CD4-positive, alpha-beta memory T cell (primary cell): ENCODE measurements around the gene GNAI1. TPM values are rescaled to one million over a fixed set of nuclear protein-coding genes. Genes with fewer than 3 reads are reported as not detected.

Experiments
- CTCF ChIA-PET: fragments of 350-600 bp; sonication (Branson Sonifier 250); formaldehyde crosslinking; loops from one replicate; lab custom pipeline; 2021; ENCODE audit warnings: inconsistent platforms; ENCODE audit not compliant: partially characterized antibody; lab: Charles Lee
- POLR2A ChIA-PET: fragments of 350-600 bp; sonication (Branson Sonifier 250); formaldehyde crosslinking; loops from one replicate; lab custom pipeline; 2021; ENCODE audit not compliant: partially characterized antibody; lab: Charles Lee
- DNase-seq, 5 donors: peaks; one replicate each; pipeline versions ENCODE4 v3.0.0 to v3.0.0-alpha.2; 2020 to 2022; ENCODE audit warnings: mixed read lengths in 1 of 5
- H3K27ac ChIP-seq: one replicate; pipeline ENCODE4 v1.7.0; 2013; ENCODE audit warnings: low read depth, low read length
- H3K27me3 ChIP-seq: 2 replicates; pipeline ENCODE4 v1.7.0; 2013; ENCODE audit warnings: mild to moderate bottlenecking, low read length, moderate library complexity; ENCODE audit not compliant: insufficient read depth
- H3K36me3 ChIP-seq: 2 replicates; pipeline ENCODE4 v1.7.0; 2013; ENCODE audit warnings: mild to moderate bottlenecking, low read length, moderate library complexity; ENCODE audit not compliant: insufficient read depth
- H3K4me1 ChIP-seq: 2 replicates; pipeline ENCODE4 v1.7.0; 2013; ENCODE audit warnings: mild to moderate bottlenecking, low read length, moderate library complexity; ENCODE audit not compliant: insufficient read depth
- H3K4me3 ChIP-seq, 2 donors: one replicate each; pipeline ENCODE4 v1.7.0; 2013; ENCODE audit warnings: low read length in 2 of 2, mild to moderate bottlenecking in 1 of 2
- H3K9me3 ChIP-seq, 2 donors: one replicate each; pipeline ENCODE4 v1.7.0; 2013; ENCODE audit warnings: low read length in 2 of 2, control low read depth in 1 of 2; ENCODE audit not compliant: control insufficient read depth in 1 of 2
- H3K27ac Mint-ChIP-seq, 7 donors: one replicate each; pipeline ENCODE4 v1.8.0; 2020 to 2021; ENCODE audit warnings: mixed read lengths in 7 of 7, mild to moderate bottlenecking in 6 of 7, inconsistent platforms in 3 of 7, moderate library complexity in 3 of 7
- H3K27me3 Mint-ChIP-seq, 2 donors: one replicate each; pipeline ENCODE4 v1.8.0; 2020 to 2021; ENCODE audit warnings: mixed read lengths in 2 of 2
- H3K36me3 Mint-ChIP-seq, 2 donors: one replicate each; pipeline ENCODE4 v1.8.0; 2020 to 2021; ENCODE audit warnings: mixed read lengths in 2 of 2, inconsistent platforms in 1 of 2, mild to moderate bottlenecking in 1 of 2
- H3K4me1 Mint-ChIP-seq, 4 donors: one replicate each; pipeline ENCODE4 v1.8.0; 2020 to 2021; ENCODE audit warnings: mixed read lengths in 4 of 4, mild to moderate bottlenecking in 1 of 4
- H3K4me3 Mint-ChIP-seq, 8 donors: one replicate each; pipeline ENCODE4 v1.8.0; 2020 to 2021; ENCODE audit warnings: mixed read lengths in 8 of 8, mild to moderate bottlenecking in 7 of 8, moderate library complexity in 6 of 8, inconsistent platforms in 3 of 8
- H3K9me3 Mint-ChIP-seq, 8 donors: one replicate each; pipeline ENCODE4 v1.8.0; 2020 to 2021; ENCODE audit warnings: mixed read lengths in 8 of 8, mild to moderate bottlenecking in 5 of 8, inconsistent platforms in 3 of 8, moderate library complexity in 1 of 8
- intact Hi-C: fragments of 100-400 bp; cut with micrococcal nuclease; formaldehyde crosslinking; loops from one replicate; pipeline ENCODE4 v1.15.1; 2023
- polyA plus RNA-seq, 2 donors: library from polyadenylated mRNA; unstranded; fragments of 300-500 nt; fragmentation: Illumina TruSeq; gene quantifications; one replicate each; pipeline ENCODE4 v1.2.3, GENCODE V29; 2021
- total RNA-seq, 2 experiments: library from RNA; stranded (reverse); gene quantifications; one replicate each; pipeline ENCODE4 v1.2.3, GENCODE V29; 2021

GNAI1 gene
- total and polyA plus RNA-seq, 4 experiments from 2014 or later, result 0.49 to 0.78 (median 0.60) TPM; not detected in 1

GRCh38 chr7:80189638-80190037 is 55.0 kb downstream of the GNAI1 start:
- ChIA-PET POLR2A (no interaction called here), CTCF (interaction anchor here (1.5 kb wide), 1 partner anchor 9 kb away, joined by 3 read pairs; no protein-coding TSS in a partner anchor)
- H3K4me3 Mint-ChIP-seq, result no peak overlapping the region
- DNase-seq, result no peak
- H3K27ac Mint-ChIP-seq, result no peak overlapping the region
- Histone ChIP-seq H3K27me3 (no peaks in the 10 kb centered on the region), H3K9me3 (no peaks in the 10 kb centered on the region), H3K4me1 (no peaks in the 10 kb centered on the region), H3K27ac (no peak overlapping the region), H3K36me3 (no peaks in the 10 kb centered on the region), H3K4me3 (no peak overlapping the region)
- H3K9me3 Mint-ChIP-seq, result peaks cover 0 to 13% (median 5%) of the 10 kb centered on the region in 8 donors
- H3K4me1 Mint-ChIP-seq, result no peaks in the 10 kb centered on the region
- H3K36me3 Mint-ChIP-seq, result no peaks in the 10 kb centered on the region
- H3K27me3 Mint-ChIP-seq, result no peaks in the 10 kb centered on the region
- intact Hi-C loops, result no loop called here

- ChIA-PET CTCF (no interaction called here), POLR2A (no interaction called here)
- Histone ChIP-seq H3K27me3 (no peaks in the 10 kb centered on the region), H3K27ac (no peak overlapping the region), H3K4me3 (no peak overlapping the region), H3K9me3 (no peaks in the 10 kb centered on the region), H3K36me3 (no peaks in the 10 kb centered on the region), H3K4me1 (no peaks in the 10 kb centered on the region)
- Mint-ChIP-seq H3K36me3 (no peaks in the 10 kb centered on the region), H3K4me3 (peak overlapping the region in 1 of 8 donors; percentile 26), H3K4me1 (no peaks in the 10 kb centered on the region), H3K27me3 (no peaks in the 10 kb centered on the region), H3K27ac (no peak overlapping the region), H3K9me3 (peaks cover 0 to 20% (median 3%) of the 10 kb centered on the region in 8 donors)
- intact Hi-C loops, result no loop called here
- DNase-seq, result no peak
Observed at GRCh38 chr7:80197627-80198026, 63.0 kb downstream of the GNAI1 start.

DNA sequence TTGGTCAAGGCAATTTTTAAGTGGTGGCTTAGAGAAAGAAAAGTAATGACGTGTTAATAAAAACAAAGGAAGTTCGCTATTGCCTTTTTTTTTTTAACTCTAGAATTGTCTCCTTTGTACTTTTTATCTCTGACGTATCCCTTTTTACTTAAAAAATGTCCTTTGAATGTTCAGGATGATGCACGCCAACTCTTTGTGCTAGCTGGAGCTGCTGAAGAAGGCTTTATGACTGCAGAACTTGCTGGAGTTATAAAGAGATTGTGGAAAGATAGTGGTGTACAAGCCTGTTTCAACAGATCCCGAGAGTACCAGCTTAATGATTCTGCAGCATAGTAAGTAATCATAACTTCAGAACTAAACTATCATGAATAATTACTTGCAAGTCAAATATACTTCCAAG is 64.4 kb downstream of the GNAI1 start:
- Mint-ChIP-seq H3K27ac (no peak overlapping the region), H3K9me3 (peaks cover 0 to 20% (median 4%) of the 10 kb centered on the region in 8 donors), H3K36me3 (no peaks in the 10 kb centered on the region), H3K4me3 (no peak overlapping the region), H3K4me1 (no peaks in the 10 kb centered on the region), H3K27me3 (no peaks in the 10 kb centered on the region)
- no peaks in the 10 kb centered on the region for H3K9me3 ChIP-seq
- CTCF ChIA-PET, result no interaction called here
- H3K27ac ChIP-seq, result no peak overlapping the region
- intact Hi-C loops, result no loop called here
- no peaks in the 10 kb centered on the region for H3K4me1 ChIP-seq
- no peaks in the 10 kb centered on the region for H3K27me3 ChIP-seq
- POLR2A ChIA-PET, result no interaction called here
- DNase-seq, result no peak
- no peak overlapping the region for H3K4me3 ChIP-seq
- no peaks in the 10 kb centered on the region for H3K36me3 ChIP-seq

DNA sequence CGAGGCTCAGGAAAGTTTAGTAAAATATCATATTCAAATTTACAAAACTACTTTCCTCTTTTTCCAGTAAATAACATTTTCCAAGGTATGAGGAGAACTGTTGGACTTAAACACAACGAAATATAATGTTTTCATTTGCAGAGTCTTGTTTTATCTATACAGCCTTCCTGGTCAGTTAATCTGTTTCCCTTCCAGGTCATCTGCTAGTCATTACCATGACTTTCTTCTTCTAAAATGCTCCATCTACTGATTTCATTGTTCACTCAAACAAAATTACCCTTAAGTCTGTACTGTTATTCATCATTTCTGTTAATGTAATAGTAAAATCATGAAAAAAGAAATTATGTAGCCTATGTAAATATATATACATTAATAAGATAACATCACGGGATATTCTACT is 69.8 kb downstream of the GNAI1 start:
- DNase-seq, result no peak
- Mint-ChIP-seq H3K27ac (no peak overlapping the region), H3K4me1 (no peaks in the 10 kb centered on the region), H3K36me3 (no peaks in the 10 kb centered on the region), H3K27me3 (no peaks in the 10 kb centered on the region), H3K9me3 (peaks cover 0 to 9% (median 4%) of the 10 kb centered on the region in 8 donors), H3K4me3 (no peak overlapping the region)
- Histone ChIP-seq H3K4me3 (no peak overlapping the region), H3K27ac (no peak overlapping the region), H3K9me3 (no peaks in the 10 kb centered on the region), H3K27me3 (no peaks in the 10 kb centered on the region), H3K4me1 (no peaks in the 10 kb centered on the region), H3K36me3 (no peaks in the 10 kb centered on the region)
- CTCF ChIA-PET, result no interaction called here
- intact Hi-C loops, result no loop called here
- POLR2A ChIA-PET, result no interaction called here

- Mint-ChIP-seq H3K4me3 (no peak overlapping the region), H3K36me3 (no peaks in the 10 kb centered on the region), H3K27me3 (no peaks in the 10 kb centered on the region), H3K27ac (no peak overlapping the region), H3K4me1 (no peaks in the 10 kb centered on the region), H3K9me3 (peaks cover 0 to 8% (median 4%) of the 10 kb centered on the region in 8 donors)
- Histone ChIP-seq H3K27me3 (no peaks in the 10 kb centered on the region), H3K4me1 (no peaks in the 10 kb centered on the region), H3K9me3 (no peaks in the 10 kb centered on the region), H3K4me3 (no peak overlapping the region), H3K27ac (no peak overlapping the region), H3K36me3 (no peaks in the 10 kb centered on the region)
- POLR2A ChIA-PET, result no interaction called here
- CTCF ChIA-PET, result no interaction called here
- intact Hi-C loops, result no loop called here
- DNase-seq, result no peak
Observed at GRCh38 chr7:80204919-80205318, 70.3 kb downstream of the GNAI1 start.

GRCh38 chr7:80206763-80207162 is 72.1 kb downstream of the GNAI1 start:
- H3K36me3 Mint-ChIP-seq, result no peaks in the 10 kb centered on the region
- no peaks in the 10 kb centered on the region for H3K27me3 ChIP-seq
- H3K27me3 Mint-ChIP-seq, result no peaks in the 10 kb centered on the region
- intact Hi-C loops, result no loop called here
- H3K4me1 ChIP-seq, result no peaks in the 10 kb centered on the region
- H3K4me3 ChIP-seq, result no peak overlapping the region
- no peaks in the 10 kb centered on the region for H3K4me1 Mint-ChIP-seq
- H3K4me3 Mint-ChIP-seq, result no peak overlapping the region
- no peak overlapping the region for H3K27ac Mint-ChIP-seq
- DNase-seq, result no peak
- ChIA-PET CTCF (no interaction called here), POLR2A (no interaction called here)
- H3K9me3 ChIP-seq, result no peaks in the 10 kb centered on the region
- peaks cover 0 to 9% (median 2%) of the 10 kb centered on the region in 8 donors for H3K9me3 Mint-ChIP-seq
- H3K27ac ChIP-seq, result no peak overlapping the region
- H3K36me3 ChIP-seq, result no peaks in the 10 kb centered on the region

- Mint-ChIP-seq H3K9me3 (peaks cover 0 to 9% (median under 1%) of the 10 kb centered on the region in 8 donors), H3K36me3 (no peaks in the 10 kb centered on the region), H3K4me3 (no peak overlapping the region), H3K4me1 (no peaks in the 10 kb centered on the region), H3K27ac (no peak overlapping the region), H3K27me3 (no peaks in the 10 kb centered on the region)
- no peak overlapping the region for H3K27ac ChIP-seq
- H3K4me3 ChIP-seq, result no peak overlapping the region
- H3K27me3 ChIP-seq, result no peaks in the 10 kb centered on the region
- H3K4me1 ChIP-seq, result no peaks in the 10 kb centered on the region
- POLR2A ChIA-PET, result no interaction called here
- no peaks in the 10 kb centered on the region for H3K36me3 ChIP-seq
- no peak for DNase-seq
- H3K9me3 ChIP-seq, result no peaks in the 10 kb centered on the region
- CTCF ChIA-PET, result no interaction called here
- intact Hi-C loops, result no loop called here
Observed at GRCh38 chr7:80207501-80207900, 72.9 kb downstream of the GNAI1 start.

GRCh38 chr7:80208700-80209099 is 74.1 kb downstream of the GNAI1 start:
- H3K27me3 ChIP-seq, result no peaks in the 10 kb centered on the region
- Mint-ChIP-seq H3K9me3 (peaks cover 0 to 7% (median under 1%) of the 10 kb centered on the region in 8 donors), H3K27me3 (no peaks in the 10 kb centered on the region), H3K36me3 (no peaks in the 10 kb centered on the region), H3K4me1 (no peaks in the 10 kb centered on the region), H3K27ac (no peak overlapping the region), H3K4me3 (no peak overlapping the region)
- CTCF ChIA-PET, result no interaction called here
- no peak overlapping the region for H3K27ac ChIP-seq
- no peaks in the 10 kb centered on the region for H3K9me3 ChIP-seq
- no peak for DNase-seq
- H3K4me3 ChIP-seq, result no peak overlapping the region
- H3K4me1 ChIP-seq, result no peaks in the 10 kb centered on the region
- POLR2A ChIA-PET, result no interaction called here
- intact Hi-C loops, result no loop called here
- H3K36me3 ChIP-seq, result no peaks in the 10 kb centered on the region
